DOHH2 (cell line): ENCODE measurements around the gene CDKAL1.

Experiments
- CTCF ChIP-seq: fragments of 200-600 bp; sonication (generic); IDR thresholded peaks from one replicate; pipeline ENCODE4 v1.5.1; 2014; ENCODE audit warnings: antibody characterized with exemption, mild to moderate bottlenecking, low read depth, low read length; ENCODE audit not compliant: poor library complexity, severe bottlenecking
- EZH2phosphoT487 ChIP-seq: fragments of 200-600 bp; sonication (generic); IDR thresholded peaks from 2 replicates; pipeline ENCODE4 v1.6.1; 2017; ENCODE audit warnings: borderline replicate concordance, mild to moderate bottlenecking, antibody characterized with exemption, low read length, moderate library complexity, mixed read lengths

- TF ChIP-seq CTCF = no peak
- TF ChIP-seq EZH2phosphoT487 = no peak
Measured at GRCh38 chr6:20746024-20746423, 211.8 kb downstream of the CDKAL1 start.
